H9 (cell line): ENCODE results near the gene FBXO48. TPM values are rescaled to one million over a fixed set of nuclear protein-coding genes. Genes with fewer than 3 reads are reported as not detected.

Source experiments
- DNase-seq: peaks from one replicate; pipeline ENCODE4 v3.0.0-alpha.2; 2017
- H2AFZ ChIP-seq: one replicate; pipeline ENCODE4 v1.6.1; 2013; ENCODE audit warnings: mild to moderate bottlenecking, low read length, control low read depth, moderate library complexity
- H2AK5ac ChIP-seq: 2 replicates; pipeline ENCODE4 v1.6.1; 2013; ENCODE audit warnings: low read length, control low read depth, mixed read lengths; ENCODE audit not compliant: insufficient read length
- H2BK120ac ChIP-seq: one replicate; pipeline ENCODE4 v1.6.1; 2013; ENCODE audit warnings: low read depth, mild to moderate bottlenecking, low read length, control low read depth, inconsistent platforms; ENCODE audit not compliant: poor library complexity, severe bottlenecking
- H2BK12ac ChIP-seq: 2 replicates; pipeline ENCODE4 v1.6.1; 2013; ENCODE audit warnings: low read length, control low read depth, mixed read lengths, low read depth; ENCODE audit not compliant: insufficient read length
- H2BK15ac ChIP-seq: 2 replicates; pipeline ENCODE4 v1.6.1; 2013; ENCODE audit warnings: low read depth, low read length, control low read depth
- H2BK20ac ChIP-seq: one replicate; pipeline ENCODE4 v1.6.1; 2013; ENCODE audit warnings: low read depth, mild to moderate bottlenecking, low read length, control low read depth, inconsistent platforms; ENCODE audit not compliant: poor library complexity, severe bottlenecking
- H2BK5ac ChIP-seq: 2 replicates; pipeline ENCODE4 v1.6.1; 2013; ENCODE audit warnings: low read length, control low read depth, mixed read lengths; ENCODE audit not compliant: insufficient read length
- H3K14ac ChIP-seq: 2 replicates; pipeline ENCODE4 v1.6.1; 2013; ENCODE audit warnings: low read length, control low read depth; ENCODE audit not compliant: insufficient read depth
- H3K18ac ChIP-seq: 2 replicates; pipeline ENCODE4 v1.6.1; 2013; ENCODE audit warnings: low read depth, mild to moderate bottlenecking, mixed read lengths, low read length, control low read depth; ENCODE audit not compliant: insufficient read length
- H3K23ac ChIP-seq: 2 replicates; pipeline ENCODE4 v1.6.1; 2013; ENCODE audit warnings: low read length, control low read depth, mixed read lengths, low read depth; ENCODE audit not compliant: insufficient read length
- H3K23me2 ChIP-seq: 2 replicates; pipeline ENCODE4 v1.6.1; 2013; ENCODE audit warnings: low read depth, mild to moderate bottlenecking, mixed read lengths, low read length, control low read depth; ENCODE audit not compliant: insufficient read length, poor library complexity, severe bottlenecking
- H3K27ac ChIP-seq: 2 replicates; pipeline ENCODE4 v1.5.1; 2013; ENCODE audit warnings: low read length, control low read depth, mixed read lengths, low read depth; ENCODE audit not compliant: insufficient read length
- H3K27me3 ChIP-seq: 2 replicates; pipeline ENCODE4 v1.6.1; 2013; ENCODE audit warnings: low read length, control low read depth, inconsistent platforms; ENCODE audit not compliant: insufficient read depth
- H3K4ac ChIP-seq: 2 replicates; pipeline ENCODE4 v1.6.1; 2013; ENCODE audit warnings: low read depth, mild to moderate bottlenecking, control low read depth, inconsistent platforms, low read length, moderate library complexity
- H3K4me1 ChIP-seq: 2 replicates; pipeline ENCODE4 v1.6.1; 2013; ENCODE audit warnings: low read length, control low read depth, inconsistent platforms; ENCODE audit not compliant: insufficient read depth
- H3K4me2 ChIP-seq: 2 replicates; pipeline ENCODE4 v1.6.1; 2013; ENCODE audit warnings: low read length, control low read depth, mixed read lengths; ENCODE audit not compliant: insufficient read length, insufficient read depth
- H3K56ac ChIP-seq: 2 replicates; pipeline ENCODE4 v1.6.1; 2013; ENCODE audit warnings: low read depth, mild to moderate bottlenecking, mixed read lengths, low read length, control low read depth; ENCODE audit not compliant: insufficient read length
- H3K79me1 ChIP-seq: 2 replicates; pipeline ENCODE4 v1.6.1; 2013; ENCODE audit warnings: low read depth, mild to moderate bottlenecking, moderate library complexity, low read length, control low read depth, inconsistent platforms; ENCODE audit not compliant: insufficient read depth, poor library complexity, severe bottlenecking
- H3K79me2 ChIP-seq: 2 replicates; pipeline ENCODE4 v1.6.1; 2013; ENCODE audit warnings: low read length, control low read depth, inconsistent platforms; ENCODE audit not compliant: insufficient read depth
- H3K9ac ChIP-seq: 2 replicates; pipeline ENCODE4 v1.6.1; 2013; ENCODE audit warnings: low read length, control low read depth, mixed read lengths; ENCODE audit not compliant: insufficient read length; ENCODE audit errors: extremely low read depth
- H3K9me3 ChIP-seq: one replicate; pipeline ENCODE4 v1.6.1; 2013; ENCODE audit warnings: low read depth, low read length, inconsistent platforms; ENCODE audit not compliant: control insufficient read depth
- H3T11ph ChIP-seq: one replicate; pipeline ENCODE4 v1.6.1; 2013; ENCODE audit warnings: mild to moderate bottlenecking, low read length, control low read depth, inconsistent platforms
- H4K20me1 ChIP-seq: one replicate; pipeline ENCODE4 v1.6.1; 2013; ENCODE audit not compliant: control insufficient read depth, insufficient read length, insufficient read depth
- H4K5ac ChIP-seq: 2 replicates; pipeline ENCODE4 v1.6.1; 2013; ENCODE audit warnings: low read depth, mild to moderate bottlenecking, mixed read lengths, low read length, control low read depth; ENCODE audit not compliant: insufficient read length
- H4K8ac ChIP-seq: replicated peaks from 2 replicates; pipeline ENCODE4 v1.6.1; 2013; ENCODE audit warnings: low read length, control low read depth, mixed read lengths, low read depth; ENCODE audit not compliant: insufficient read length
- H4K91ac ChIP-seq: 2 replicates; pipeline ENCODE4 v1.6.1; 2013; ENCODE audit warnings: low read depth, mild to moderate bottlenecking, moderate library complexity, mixed read lengths, low read length, control low read depth; ENCODE audit not compliant: insufficient read length
- H3K27ac Mint-ChIP-seq, 3 experiments: 2 replicates in 2 of 3; 3 replicates in 1 of 3; pipeline ENCODE4 v1.8.0; 2020 to 2021; ENCODE audit warnings: mixed read lengths in 3 of 3, mild to moderate bottlenecking in 1 of 3, moderate library complexity in 1 of 3
- H3K27me3 Mint-ChIP-seq: 2 replicates; pipeline ENCODE4 v1.8.0; 2021; ENCODE audit warnings: low read depth, mild to moderate bottlenecking, moderate library complexity, mixed read lengths
- H3K36me3 Mint-ChIP-seq, 3 experiments: 2 replicates in 2 of 3; 3 replicates in 1 of 3; pipeline ENCODE4 v1.8.0; 2020 to 2021; ENCODE audit warnings: low read depth in 3 of 3, mixed read lengths in 3 of 3; ENCODE audit not compliant: insufficient read depth in 1 of 3
- H3K4me1 Mint-ChIP-seq, 2 experiments: 2 replicates each; pipeline ENCODE4 v1.8.0; 2020; ENCODE audit warnings: mixed read lengths in 2 of 2
- H3K4me3 Mint-ChIP-seq, 2 experiments: 2 replicates in 1 of 2; 3 replicates in 1 of 2; pipeline ENCODE4 v1.8.0; 2020 to 2021; ENCODE audit warnings: mild to moderate bottlenecking in 2 of 2, mixed read lengths in 2 of 2, moderate library complexity in 1 of 2
- H3K9me3 Mint-ChIP-seq, 2 experiments: 2 replicates in 1 of 2; 3 replicates in 1 of 2; pipeline ENCODE4 v1.8.0; 2020; ENCODE audit warnings: mild to moderate bottlenecking in 2 of 2, mixed read lengths in 2 of 2, moderate library complexity in 1 of 2
- CTCF ChIP-seq: fragments of 200-600 bp; sonication (generic); conservative IDR thresholded peaks from 3 replicates; pipeline ENCODE4 v1.8.0; 2021; ENCODE audit warnings: antibody characterized with exemption, mild to moderate bottlenecking
- WGBS: extraction: QIAGEN DNeasy Blood & Tissue Kit; methylation state at CpG from one replicate; pipeline ENCODE4 v1.1.7; 2013; ENCODE audit warnings: missing lambda C conversion rate, low lambda C conversion rate, mixed read lengths; ENCODE audit not compliant: insufficient read length; ENCODE audit errors: extremely low coverage; 5-methylcytosine and 5-hydroxymethylcytosine counted together
- total RNA-seq: library from RNA; stranded (reverse); gene quantifications from 2 replicates; pipeline ENCODE4 v1.2.1, GENCODE V29; 2021

Gene FBXO48
- total RNA-seq, 1 experiment from 2014 or later = 1.4 TPM

- no peak overlapping the region for H3K56ac ChIP-seq
- no peak for DNase-seq
- H3K27me3 Mint-ChIP-seq = no peaks in the 10 kb centered on the region
- no peak overlapping the region for H2AFZ ChIP-seq
- H3K23ac ChIP-seq = no peak overlapping the region
- no peak overlapping the region for H3K27ac ChIP-seq
- H4K91ac ChIP-seq = no peak overlapping the region
- H4K5ac ChIP-seq = no peak overlapping the region
- H3K14ac ChIP-seq = no peak overlapping the region
- H3K9me3 ChIP-seq = no peaks in the 10 kb centered on the region
- no peaks in the 10 kb centered on the region for H3K9me3 Mint-ChIP-seq
- no peaks in the 10 kb centered on the region for H3K79me1 ChIP-seq
- H2BK5ac ChIP-seq = no peak overlapping the region
- no peak overlapping the region for H3K4ac ChIP-seq
- H3K23me2 ChIP-seq = no peaks in the 10 kb centered on the region
- H2BK15ac ChIP-seq = no peak overlapping the region
- H3K18ac ChIP-seq = no peak overlapping the region
- no peak overlapping the region for H2BK12ac ChIP-seq
- no CpG with 5 or more reads among the region's 1 CpG for WGBS
- TF ChIP-seq CTCF = no peak
- no peak overlapping the region for H3K4me2 ChIP-seq
- 0 out of 4 replicates have a peak, but pooled peaks cover 0 to 2% of the 10 kb centered on the region in 2 experiments for H3K4me1 Mint-ChIP-seq
- H2BK20ac ChIP-seq = no peak overlapping the region
- H4K8ac ChIP-seq = no peak overlapping the region
- H3K27me3 ChIP-seq = no peaks in the 10 kb centered on the region
- no peaks in the 10 kb centered on the region for H3K36me3 Mint-ChIP-seq
- no peak overlapping the region for H3K4me3 Mint-ChIP-seq
- H2BK120ac ChIP-seq = no peak overlapping the region
- no peak overlapping the region for H3K9ac ChIP-seq
- no peaks in the 10 kb centered on the region; the same call in 1 of the 2 replicates for H3K4me1 ChIP-seq
- H2AK5ac ChIP-seq = no peak overlapping the region
- no peaks in the 10 kb centered on the region for H3K79me2 ChIP-seq
- no peaks in the 10 kb centered on the region for H4K20me1 ChIP-seq
- H3K27ac Mint-ChIP-seq = no peak overlapping the region
- no peak overlapping the region for H3T11ph ChIP-seq
Measured at GRCh38 chr2:68476454-68476853, 9.4 kb upstream of the FBXO48 start.
